Keratinocyte (primary cell): ENCODE measurements around the gene PGAM1. TPM values are rescaled to one million over a fixed set of nuclear protein-coding genes. Genes with fewer than 3 reads are reported as not detected.

Experiments
- DNase-seq: peaks from one replicate; pipeline ENCODE4 v3.0.0-alpha.2; 2011; ENCODE audit warnings: low read depth, missing footprints, low spot score
- FAIRE-seq: peaks from 2 replicates; lab custom pipeline; 2011; peaks lifted over from hg19 to GRCh38; lab: Jason Lieb, UNC
- H2AFZ ChIP-seq: 2 replicates; pipeline ENCODE4 v1.6.0; 2012; ENCODE audit warnings: low read length, control low read depth, inconsistent platforms; ENCODE audit not compliant: control insufficient read depth
- H3K27ac ChIP-seq: 2 replicates; pipeline ENCODE4 v1.5.1; 2011; ENCODE audit warnings: low read length; ENCODE audit not compliant: control insufficient read depth, insufficient read depth
- H3K27me3 ChIP-seq: 3 replicates; pipeline ENCODE4 v1.6.0; 2011; ENCODE audit warnings: low read length; ENCODE audit not compliant: control insufficient read depth, insufficient read depth; ENCODE audit errors: extremely low read depth
- H3K36me3 ChIP-seq, 2 experiments: 2 replicates in 1 of 2; 3 replicates in 1 of 2; pipeline ENCODE4 v1.5.1; 2011; ENCODE audit warnings: low read length in 2 of 2, mild to moderate bottlenecking in 1 of 2; ENCODE audit not compliant: control insufficient read depth in 2 of 2, insufficient read depth in 2 of 2; ENCODE audit errors: extremely low read depth in 1 of 2
- H3K4me1 ChIP-seq: 3 replicates; pipeline ENCODE4 v1.5.1; 2011; ENCODE audit warnings: low read length; ENCODE audit not compliant: control insufficient read depth, insufficient read depth; ENCODE audit errors: extremely low read depth
- H3K4me2 ChIP-seq: 3 replicates; pipeline ENCODE4 v1.6.0; 2011; ENCODE audit warnings: low read depth, low read length; ENCODE audit not compliant: control insufficient read depth, insufficient read depth; ENCODE audit errors: extremely low read depth
- H3K4me3 ChIP-seq, 3 experiments: fragments of 200-600 bp in 1 of 3; sonication (generic) in 1 of 3; 2 replicates in 2 of 3; 3 replicates in 1 of 3; pipeline ENCODE4 v1.5.1; 2011 to 2016; ENCODE audit warnings: low read length in 3 of 3, mild to moderate bottlenecking in 3 of 3, control low read depth in 2 of 3, inconsistent platforms in 1 of 3, low read depth in 1 of 3, mixed read lengths in 1 of 3, mixed run types in 1 of 3, moderate library complexity in 1 of 3; ENCODE audit not compliant: control insufficient read depth in 2 of 3, insufficient read depth in 2 of 3; ENCODE audit errors: extremely low read depth in 1 of 3
- H3K79me2 ChIP-seq: 2 replicates; pipeline ENCODE4 v1.6.0; 2012; ENCODE audit warnings: low read length; ENCODE audit not compliant: control insufficient read depth, insufficient read depth
- H3K9ac ChIP-seq: 3 replicates; pipeline ENCODE4 v1.6.0; 2011; ENCODE audit warnings: low read length; ENCODE audit not compliant: control insufficient read depth, insufficient read depth; ENCODE audit errors: extremely low read depth
- H3K9me1 ChIP-seq: 3 replicates; pipeline ENCODE4 v1.6.0; 2011; ENCODE audit warnings: low read length; ENCODE audit not compliant: control insufficient read depth, insufficient read depth; ENCODE audit errors: extremely low read depth
- H3K9me3 ChIP-seq: 2 replicates; pipeline ENCODE4 v1.5.1; 2012; ENCODE audit warnings: low read depth, low read length; ENCODE audit not compliant: control insufficient read depth
- H4K20me1 ChIP-seq: 3 replicates; pipeline ENCODE4 v1.6.0; 2011; ENCODE audit warnings: low read length; ENCODE audit not compliant: control insufficient read depth, insufficient read depth; ENCODE audit errors: extremely low read depth
- EZH2 ChIP-seq: IDR thresholded peaks from one replicate; pipeline ENCODE4 v1.6.1; 2012; ENCODE audit warnings: inconsistent platforms, mild to moderate bottlenecking, low read length, moderate library complexity
- dilution Hi-C: fragments of 300-500 bp; cut with MboI; formaldehyde crosslinking; loops from one replicate; pipeline ENCODE4 v1.7.0; 2020; ENCODE audit warnings: low sequenced_read_pairs; ENCODE audit not compliant: extremely low pct_ligation_motif_present
- polyA plus RNA-seq, 5 experiments: library from polyadenylated mRNA; depleted of rRNA in 3 of 5; stranded (reverse) in 3 of 5; stranded (forward) in 1 of 5; unstranded in 1 of 5; fragments of >200 nt; gene quantifications; 1 replicate in 1 of 5; 2 replicates in 3 of 5; 3 replicates in 1 of 5; pipeline versions ENCODE4 v1.2.1 to v1.2.3, GENCODE V29; 2011 to 2012; ENCODE audit warnings: missing spikeins in 2 of 5, low read depth in 1 of 5, low replicate concordance in 1 of 5
- TF ChIP-seq, protein P1 (sequence below), 3 experiments: IDR thresholded peaks in 1 of 3; conservative IDR thresholded peaks in 1 of 3; optimal IDR thresholded peaks in 1 of 3; 2 replicates in 2 of 3; 3 replicates in 1 of 3; pipeline versions ENCODE3 to v1.5.1; 2011; ENCODE audit warnings: low read length in 3 of 3, mild to moderate bottlenecking in 3 of 3, moderate library complexity in 2 of 3, control low read depth in 1 of 3, inconsistent platforms in 1 of 3; ENCODE audit not compliant: insufficient read depth in 2 of 3; ENCODE audit errors: extremely low read depth in 1 of 3

Gene PGAM1
- polyA plus RNA-seq, 1 donor (not counting 4 experiments of a cell fraction or from before 2014, with no cell fraction given): 624 TPM

DNA sequence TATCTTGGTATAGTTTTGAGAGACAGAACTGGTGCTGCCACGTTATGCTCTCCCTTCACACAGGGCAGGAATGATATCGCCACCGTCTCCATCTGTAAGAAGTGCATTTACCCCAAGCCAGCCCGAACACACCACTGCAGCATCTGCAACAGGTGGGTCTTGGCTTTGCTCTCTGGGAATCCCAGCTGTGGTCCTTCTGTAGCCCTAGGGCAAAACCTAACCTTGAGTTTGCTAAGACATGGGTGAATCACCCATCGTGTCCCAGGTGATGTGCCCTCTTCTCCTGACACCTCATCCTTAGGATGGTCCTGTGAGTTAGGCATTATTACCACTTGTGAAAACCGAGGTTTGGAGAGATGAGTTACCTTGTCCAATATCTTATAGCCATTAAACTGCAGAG is 26.4 kb downstream of the PGAM1 start:
- H3K9me3 ChIP-seq: no peaks in the 10 kb centered on the region
- no peak for TF ChIP-seq EZH2
- TF ChIP-seq, protein P1, sequence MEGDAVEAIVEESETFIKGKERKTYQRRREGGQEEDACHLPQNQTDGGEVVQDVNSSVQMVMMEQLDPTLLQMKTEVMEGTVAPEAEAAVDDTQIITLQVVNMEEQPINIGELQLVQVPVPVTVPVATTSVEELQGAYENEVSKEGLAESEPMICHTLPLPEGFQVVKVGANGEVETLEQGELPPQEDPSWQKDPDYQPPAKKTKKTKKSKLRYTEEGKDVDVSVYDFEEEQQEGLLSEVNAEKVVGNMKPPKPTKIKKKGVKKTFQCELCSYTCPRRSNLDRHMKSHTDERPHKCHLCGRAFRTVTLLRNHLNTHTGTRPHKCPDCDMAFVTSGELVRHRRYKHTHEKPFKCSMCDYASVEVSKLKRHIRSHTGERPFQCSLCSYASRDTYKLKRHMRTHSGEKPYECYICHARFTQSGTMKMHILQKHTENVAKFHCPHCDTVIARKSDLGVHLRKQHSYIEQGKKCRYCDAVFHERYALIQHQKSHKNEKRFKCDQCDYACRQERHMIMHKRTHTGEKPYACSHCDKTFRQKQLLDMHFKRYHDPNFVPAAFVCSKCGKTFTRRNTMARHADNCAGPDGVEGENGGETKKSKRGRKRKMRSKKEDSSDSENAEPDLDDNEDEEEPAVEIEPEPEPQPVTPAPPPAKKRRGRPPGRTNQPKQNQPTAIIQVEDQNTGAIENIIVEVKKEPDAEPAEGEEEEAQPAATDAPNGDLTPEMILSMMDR (optimal IDR thresholded peaks at IDR 0.05 in 1 of 3, IDR thresholded peaks at IDR 0.05 in 1 of 3, conservative IDR thresholded peaks at IDR 0.05 in 1 of 3; ENCODE audit: extremely low read depth in 1 of 3, insufficient read depth in 2 of 3, low read length in 3 of 3): no peak
- peaks cover 9% of the 10 kb centered on the region for H3K4me1 ChIP-seq
- no peak overlapping the region for H3K27ac ChIP-seq
- H4K20me1 ChIP-seq: no peaks in the 10 kb centered on the region
- H3K4me2 ChIP-seq: no peak overlapping the region
- dilution Hi-C loops: no loop called here
- H3K4me3 ChIP-seq: no peak overlapping the region
- H3K27me3 ChIP-seq: no peaks in the 10 kb centered on the region
- peaks cover 35 to 38% of the 10 kb centered on the region in 2 experiments for H3K36me3 ChIP-seq
- FAIRE-seq (no peak), DNase-seq (no peak)
- no peak overlapping the region for H3K9ac ChIP-seq
- H2AFZ ChIP-seq: no peak overlapping the region
- peaks cover 2% of the 10 kb centered on the region for H3K9me1 ChIP-seq
- peaks cover 51% of the 10 kb centered on the region for H3K79me2 ChIP-seq

DNA sequence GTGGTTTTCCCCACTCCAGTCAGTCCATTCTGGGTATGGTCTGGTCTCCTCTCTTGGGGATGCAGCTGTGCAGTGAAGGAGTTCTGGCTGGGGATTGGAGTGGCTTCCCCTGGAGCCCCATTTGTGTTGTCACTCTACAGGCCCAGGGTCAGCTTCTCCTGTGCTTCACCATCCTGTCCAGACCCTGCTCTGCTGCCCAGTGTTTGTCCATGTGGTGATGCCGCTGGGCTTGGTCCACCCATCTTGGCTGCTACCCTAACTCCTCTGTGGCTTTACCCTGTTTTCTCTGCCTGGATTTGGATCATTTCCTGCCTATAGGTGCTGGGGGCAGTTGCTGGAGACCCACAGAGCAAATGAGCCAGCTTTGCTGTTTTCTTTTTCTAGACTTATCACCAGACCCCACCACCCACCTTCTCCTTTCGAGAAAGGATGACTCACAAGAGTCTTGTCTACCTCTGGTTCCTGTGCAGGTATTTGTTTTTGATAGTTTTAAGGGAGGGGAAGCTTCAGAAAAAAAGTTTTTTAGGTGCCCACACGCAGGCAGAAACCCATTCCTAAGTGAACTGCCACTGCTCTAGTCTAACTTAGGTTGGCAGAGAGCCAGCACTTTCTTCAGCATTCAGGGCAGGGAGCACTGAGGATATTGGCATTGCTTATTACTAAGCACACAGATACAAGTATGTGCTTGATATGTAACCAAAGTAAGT is 28.5 kb downstream of the PGAM1 start:
- Histone ChIP-seq H3K27me3 (no peaks in the 10 kb centered on the region), H3K4me3 (no peak overlapping the region), H3K9ac (no peak overlapping the region), H3K27ac (no peak overlapping the region), H3K4me2 (no peak overlapping the region), H3K79me2 (peaks cover 30% of the 10 kb centered on the region), H3K4me1 (peaks cover 5% of the 10 kb centered on the region), H3K9me3 (no peaks in the 10 kb centered on the region), H3K9me1 (peaks cover 2% of the 10 kb centered on the region), H3K36me3 (peaks cover 46 to 56% of the 10 kb centered on the region in 2 experiments), H4K20me1 (no peaks in the 10 kb centered on the region), H2AFZ (no peak overlapping the region)
- dilution Hi-C loops: no loop called here
- no peak for FAIRE-seq
- no peak for DNase-seq
- TF ChIP-seq EZH2: no peak
- TF ChIP-seq, protein P1 (optimal IDR thresholded peaks at IDR 0.05 in 1 of 3, IDR thresholded peaks at IDR 0.05 in 1 of 3, conservative IDR thresholded peaks at IDR 0.05 in 1 of 3; ENCODE audit: extremely low read depth in 1 of 3, insufficient read depth in 2 of 3, low read length in 3 of 3): no peak
